NCI-H446 treated with DMSO at 0.1 percent for 48 hours (cell line): Measurements from ENCODE around the gene STS.
"Not testable (repeated sequence)": the region's sequence is repeated elsewhere in the genome, so short reads cannot be mapped to it uniquely, and the experiment has no call there.

Experiments
- DNase-seq: peaks from one replicate; lab custom pipeline; 2025; lab: John Stamatoyannopoulos, UW

The STS gene

DNA sequence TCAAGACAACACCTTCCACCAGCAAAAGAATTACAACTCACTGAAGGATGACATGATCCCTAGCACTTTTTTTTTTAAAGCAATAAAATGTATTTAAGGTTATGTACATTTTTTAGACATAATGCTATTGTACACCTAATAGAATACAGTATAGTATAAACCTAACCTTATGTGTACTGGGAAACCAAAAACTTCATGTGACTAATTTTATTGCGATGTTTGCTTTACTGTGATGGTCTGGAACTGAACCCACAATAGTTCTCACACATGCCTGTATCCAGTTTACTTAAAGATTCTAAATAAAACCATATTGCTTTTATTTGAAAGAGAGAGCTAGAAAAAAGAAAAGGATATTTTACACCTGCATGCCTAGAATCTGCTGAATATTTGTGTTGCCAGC is 4.4 kb upstream of the STS start:
- no peak for DNase-seq

DNA sequence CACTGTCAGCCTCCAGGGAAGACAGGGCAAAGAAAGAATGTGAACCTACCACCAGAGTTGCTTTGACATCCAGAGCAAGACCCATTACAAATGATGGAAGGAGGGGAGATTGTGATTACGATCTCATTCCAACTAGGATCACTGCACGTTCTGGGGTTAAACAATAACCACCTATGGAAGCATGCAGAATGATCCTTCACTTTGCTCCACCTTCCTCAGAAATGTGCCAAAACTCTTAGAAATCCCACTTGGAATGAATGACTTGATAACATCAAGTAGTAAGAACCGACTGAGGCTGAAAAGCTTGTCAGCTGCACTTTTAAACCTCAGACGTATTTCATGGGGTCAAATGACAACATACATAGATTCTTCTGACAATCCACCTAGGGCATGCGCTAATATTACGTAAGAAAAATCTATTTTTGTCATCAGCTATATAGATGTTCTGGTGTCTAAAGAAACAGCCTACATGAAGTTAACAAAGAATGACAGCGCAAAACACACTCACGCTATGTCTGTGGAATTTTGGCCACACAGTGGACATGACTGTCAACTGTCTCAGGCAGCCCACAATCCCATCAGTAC is 3.5 kb upstream of the STS start:
- DNase-seq = no peak

DNA sequence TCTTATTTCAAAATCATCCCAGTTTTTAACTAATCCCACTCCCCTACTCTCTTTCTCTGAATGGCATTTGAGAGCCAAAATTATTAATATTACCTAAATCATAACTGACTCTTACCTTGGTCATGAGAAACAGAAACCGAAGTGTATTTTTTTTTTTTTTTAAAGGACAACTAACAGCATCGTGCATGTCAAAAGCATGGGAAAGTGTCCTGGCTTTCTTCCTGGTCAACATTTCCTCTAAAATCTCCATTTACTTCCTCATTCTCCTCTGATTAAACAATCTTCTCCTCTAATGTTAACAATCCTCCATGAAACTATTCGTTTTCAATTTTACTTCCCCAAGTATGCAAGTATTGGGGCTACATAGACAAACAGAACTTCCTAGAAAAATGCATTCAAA is 2.1 kb upstream of the STS start:
- DNase-seq = no peak

DNA sequence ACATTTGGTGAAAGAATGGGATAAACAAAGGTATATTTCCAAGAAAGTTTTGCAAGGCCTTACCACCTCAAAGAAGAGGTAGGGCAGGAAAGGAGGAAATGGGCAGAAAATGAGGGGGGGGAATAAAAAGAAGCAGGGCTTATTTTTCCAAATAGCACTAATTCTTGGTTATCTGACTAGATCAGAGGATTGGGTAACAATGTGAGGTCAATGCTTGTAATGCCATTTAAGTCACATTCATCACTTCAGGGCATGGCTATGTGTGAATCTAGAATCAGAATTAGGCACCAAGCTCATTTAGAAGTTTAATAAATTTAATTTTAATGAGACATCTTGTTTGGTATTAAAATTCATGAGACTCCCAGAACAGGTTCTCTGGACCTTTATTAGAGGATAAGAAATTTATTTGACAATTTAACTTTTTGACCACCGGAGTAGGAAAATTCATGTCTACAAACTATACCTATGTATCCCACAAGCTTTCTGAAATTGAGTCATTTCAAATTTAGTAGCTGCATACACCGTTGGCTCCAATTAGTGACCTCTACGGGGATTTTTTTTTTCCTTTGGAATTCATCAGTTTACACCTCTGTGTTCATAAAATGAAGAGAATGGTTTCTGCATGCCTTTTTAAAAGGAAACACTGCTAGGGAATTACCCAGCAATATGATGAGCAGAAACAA is 1.4 kb upstream of the STS start:
- no peak for DNase-seq

DNA sequence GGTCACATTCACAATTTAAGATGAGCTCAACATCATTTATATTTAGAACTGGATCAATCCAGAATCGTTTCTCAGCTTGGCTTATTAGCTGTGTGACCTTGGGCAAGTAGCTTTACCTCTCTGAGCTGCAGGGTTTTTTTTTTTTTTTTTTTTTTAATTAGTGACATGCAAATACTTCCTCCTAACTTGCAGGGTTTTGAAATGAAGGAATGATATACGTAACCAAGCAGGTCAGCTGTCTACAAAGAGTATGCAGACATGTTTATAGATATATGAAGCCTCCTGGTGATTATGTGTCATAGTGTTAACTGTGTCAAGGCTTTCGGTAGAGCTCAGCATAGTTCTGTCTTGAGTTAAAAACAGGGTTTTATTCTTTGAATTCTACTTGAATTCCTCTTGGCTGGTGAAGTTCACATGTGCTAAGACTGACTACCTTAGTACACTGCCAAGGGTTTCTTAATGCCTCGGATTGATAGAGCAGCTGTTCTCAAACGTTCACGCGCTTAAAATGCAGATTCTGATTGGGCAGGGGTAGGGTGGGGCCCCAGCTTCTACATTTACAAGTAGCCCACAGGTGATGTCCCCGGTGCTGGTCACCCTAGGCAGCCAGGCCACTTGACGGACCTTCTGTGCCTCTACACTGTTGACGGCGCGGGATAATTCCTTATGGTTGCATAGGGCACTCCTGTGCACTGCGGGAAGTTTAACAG is 654 bp upstream of the STS start:
- DNase-seq = no peak

DNA sequence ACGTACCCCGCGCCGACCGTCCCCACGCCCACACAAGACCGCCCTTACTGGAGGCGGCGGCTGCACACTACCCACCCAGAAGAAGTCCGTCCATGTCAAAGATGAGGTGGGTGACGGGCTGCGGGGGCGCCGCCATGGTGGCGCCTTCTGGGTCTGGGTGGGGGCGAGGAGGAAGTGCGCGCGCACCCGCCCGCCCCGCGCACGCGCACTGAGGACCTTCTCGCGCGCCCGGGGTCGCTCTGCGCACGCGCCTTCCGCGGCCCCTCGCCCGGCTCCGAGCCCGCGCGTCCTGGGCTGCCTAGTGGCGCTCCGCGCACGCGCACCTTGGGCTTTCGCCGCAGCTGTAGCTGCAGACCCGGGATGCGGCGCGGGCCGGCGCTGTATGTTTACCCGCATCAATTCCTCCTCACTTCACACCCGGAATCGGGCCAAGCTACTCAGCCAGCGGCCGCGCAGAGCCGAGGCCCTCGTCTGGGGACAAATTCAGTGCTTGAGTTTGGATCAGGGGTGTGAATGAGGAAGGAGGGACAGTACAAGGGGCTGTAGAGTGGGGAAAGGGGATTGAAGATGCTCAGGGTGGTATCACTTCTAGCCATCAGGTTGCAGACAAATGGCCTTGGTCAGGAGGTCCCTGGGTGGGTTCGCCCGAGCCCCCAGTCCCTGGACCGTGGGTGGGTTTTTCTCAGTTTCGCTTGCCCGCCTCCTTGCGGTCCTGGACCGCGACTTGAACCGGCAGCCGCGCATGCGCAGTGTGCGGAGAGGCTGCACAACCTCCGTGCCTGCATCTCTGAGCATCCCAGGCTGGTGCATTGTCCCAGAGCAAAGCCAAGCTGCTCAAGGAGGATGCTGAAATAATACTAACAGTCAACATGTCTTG is 704 bp downstream of the STS start, which contains the start of gene PUDP:
Gene PUDP, minus strand, starts transcription at position 176 of the 877 bp plus-strand sequence. Its CDS starts 40 bp downstream, at position 136.
- DNase-seq = peak; percentile 52

DNA sequence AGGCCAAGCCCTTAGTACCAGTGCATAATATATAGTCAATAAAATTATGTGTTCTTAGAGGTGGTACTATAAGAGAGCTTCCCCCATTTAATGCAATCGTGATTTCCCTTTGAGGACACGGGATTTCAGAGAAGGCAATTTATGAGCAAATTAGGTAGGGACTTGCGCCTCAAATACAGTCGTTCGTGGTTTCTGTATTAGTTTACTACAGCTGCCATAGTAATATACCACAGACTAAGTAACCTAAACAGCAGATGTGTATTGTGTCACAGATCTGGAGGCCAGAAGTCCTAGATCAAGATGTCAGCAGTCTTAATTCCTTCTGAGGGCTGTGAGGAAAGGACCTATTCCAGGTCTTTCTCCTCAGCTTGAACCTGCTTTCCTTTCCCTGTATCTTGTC is 1.9 kb downstream of the STS start:
- DNase-seq = no peak

DNA sequence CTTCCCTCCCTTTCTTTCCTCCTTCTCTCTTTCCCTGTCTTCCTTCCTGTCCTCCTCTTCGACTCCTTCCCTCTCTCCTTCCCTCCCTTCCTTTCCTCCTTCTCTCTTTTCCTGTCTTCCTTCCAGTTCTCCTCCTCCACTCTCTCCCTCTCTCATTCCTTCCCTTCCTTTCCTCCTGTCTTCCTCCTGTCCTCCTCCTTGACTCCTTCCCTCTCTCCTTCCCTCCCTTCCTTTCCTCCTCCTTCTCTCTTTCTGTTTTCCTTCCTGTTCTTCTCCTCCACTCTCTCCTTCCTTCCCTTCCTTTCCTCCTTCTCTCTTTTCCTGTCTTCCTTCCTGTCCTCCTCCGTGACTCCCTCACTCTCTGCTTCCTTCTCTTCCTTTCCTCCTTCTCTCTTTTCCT is 5.7 kb downstream of the STS start:
- DNase-seq = no peak

DNA sequence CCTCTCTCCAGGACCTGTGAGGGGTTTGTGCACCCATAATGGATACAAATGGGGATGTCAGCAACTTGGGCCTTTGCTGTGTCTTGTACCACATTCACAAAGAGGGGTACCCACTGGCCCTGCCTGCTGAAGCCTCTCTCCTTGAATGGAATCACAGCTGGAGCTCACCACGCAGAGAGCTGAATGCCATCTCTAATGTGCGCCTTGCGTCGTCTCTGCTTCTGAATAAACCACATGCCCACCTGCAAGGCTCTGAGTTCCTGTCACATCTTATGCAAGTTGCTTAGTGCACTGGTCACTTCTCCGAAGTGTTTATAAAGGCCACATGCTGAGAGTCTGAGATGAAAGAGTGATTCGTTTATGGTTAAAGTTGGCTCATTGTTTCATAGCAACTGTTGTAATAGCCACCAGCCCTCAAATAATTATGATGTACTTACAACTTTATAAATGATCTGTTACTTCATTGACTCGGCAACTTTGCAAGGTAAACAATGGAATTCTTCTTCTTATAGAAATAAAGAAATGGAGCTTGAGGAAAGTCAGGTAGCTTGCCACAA is 6.6 kb downstream of the STS start:
- no peak for DNase-seq

DNA sequence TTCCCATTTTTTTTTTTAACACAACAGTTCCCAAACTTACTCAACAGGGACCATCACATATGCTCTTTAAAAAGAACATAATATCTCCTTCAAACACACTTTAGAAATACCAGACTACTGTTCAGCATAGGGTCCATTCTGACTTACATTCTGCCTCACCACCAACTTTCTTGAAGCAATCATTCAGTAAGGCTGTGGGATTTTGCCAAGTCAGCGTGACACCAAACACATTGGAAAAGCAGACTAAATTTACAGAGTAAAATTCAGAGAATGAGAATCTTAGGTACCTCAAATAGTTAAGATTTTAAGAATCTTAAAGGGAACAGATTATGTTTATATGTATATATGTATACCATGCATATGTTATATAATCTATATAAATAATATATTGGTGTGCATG is 7.7 kb downstream of the STS start:
- DNase-seq = no peak

DNA sequence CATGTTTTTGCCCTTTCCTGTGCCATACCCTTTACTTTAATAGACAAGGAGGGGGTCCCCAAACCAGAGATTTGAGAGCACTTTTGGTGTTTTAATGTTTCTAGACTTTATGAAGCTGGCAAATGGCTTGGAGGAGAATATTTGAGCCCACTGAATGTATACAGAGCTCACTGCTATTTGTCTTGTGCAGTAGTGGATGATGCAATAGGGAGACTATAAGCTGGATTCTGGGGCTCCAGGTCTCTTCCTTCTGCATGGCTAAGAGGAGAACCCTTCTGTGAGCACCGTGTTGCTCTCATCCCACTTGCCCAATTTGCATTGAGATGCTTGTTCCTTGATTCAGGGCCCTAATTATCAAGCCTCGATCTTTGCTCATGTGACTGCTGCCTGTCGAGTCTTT is 9.4 kb downstream of the STS start:
- no peak for DNase-seq

DNA sequence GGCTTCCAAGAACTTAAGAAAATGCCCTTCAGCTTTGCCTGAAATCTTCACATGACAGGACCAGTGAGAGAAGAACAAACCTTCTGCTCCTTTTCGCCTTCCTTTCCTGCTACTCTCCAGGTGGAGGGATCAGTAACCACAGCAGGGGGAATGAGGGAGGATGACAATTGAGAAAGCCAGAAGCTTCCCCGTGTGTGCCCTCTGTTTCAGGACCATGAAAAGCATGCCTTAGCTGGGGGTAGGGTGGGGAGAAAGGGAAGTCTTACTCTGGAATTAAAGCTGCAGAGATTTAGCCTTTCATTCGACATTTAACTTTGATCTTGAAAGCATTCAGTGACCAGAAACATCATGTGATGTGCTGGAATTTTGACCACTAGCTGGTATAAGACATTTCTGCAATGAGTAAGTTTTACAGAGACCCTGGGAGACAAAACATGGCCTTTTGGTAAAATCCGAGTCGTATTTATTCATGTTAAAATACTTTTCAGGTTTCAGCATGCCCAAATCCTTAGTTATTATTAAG is 11.0 kb downstream of the STS start:
- DNase-seq = no peak

DNA sequence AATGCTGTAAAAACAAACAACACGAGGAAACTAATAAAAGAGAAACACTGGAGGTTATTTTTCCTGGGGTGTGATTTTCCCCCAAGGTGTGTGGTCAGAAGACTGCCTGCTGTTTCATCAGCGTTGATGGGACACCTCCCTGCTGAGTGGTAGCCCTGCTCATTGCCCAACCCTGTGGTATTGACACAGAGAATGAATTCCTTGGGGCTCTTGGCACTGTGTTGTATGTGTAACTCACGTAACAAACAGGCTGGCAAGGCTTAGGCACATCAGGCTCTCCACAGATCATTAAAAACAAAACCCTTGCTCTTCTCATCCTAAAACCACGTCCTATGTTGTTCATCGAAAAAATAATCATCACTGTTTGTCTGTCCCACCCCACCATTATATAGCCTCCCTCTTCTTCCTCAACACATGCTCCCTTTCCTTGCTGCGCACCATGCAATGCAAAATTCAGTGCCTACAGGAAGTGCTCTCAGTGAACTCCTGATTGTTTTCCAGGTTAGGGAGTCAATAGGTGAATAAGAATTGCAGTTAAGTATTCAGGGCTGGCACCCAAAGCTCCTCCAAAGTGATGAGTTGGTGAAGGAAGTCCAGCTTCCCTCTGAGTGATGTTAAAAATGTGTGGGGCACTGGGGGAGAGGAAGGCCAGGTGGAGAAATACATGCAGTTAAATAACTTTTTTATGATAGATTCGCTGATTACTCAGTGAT is 11.8 kb downstream of the STS start:
- no peak for DNase-seq

DNA sequence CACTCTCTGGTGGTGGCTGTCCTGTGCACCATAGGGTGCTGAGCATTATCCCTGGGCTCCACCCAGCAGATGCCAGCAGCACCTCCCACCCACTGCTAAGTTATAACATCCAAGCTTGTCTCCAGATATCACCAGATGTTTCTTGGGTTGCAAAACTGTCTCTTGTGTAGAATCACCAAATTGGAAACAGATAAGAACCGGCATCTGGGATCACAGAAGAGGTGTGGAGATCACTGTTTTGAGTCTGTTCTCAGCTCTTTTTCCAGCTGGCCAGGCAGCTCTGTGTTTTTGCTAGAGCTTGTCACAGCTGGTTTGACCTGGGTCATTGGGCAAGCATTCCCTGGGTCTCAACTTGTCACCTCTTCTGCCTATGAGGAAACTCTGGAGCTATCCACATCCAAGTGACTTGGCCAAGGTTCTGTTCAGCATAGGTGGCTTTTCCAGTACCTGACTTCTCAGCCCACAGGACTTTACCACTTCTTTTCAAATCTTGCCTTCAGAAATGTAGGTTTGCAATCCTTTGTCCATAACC is 15.7 kb downstream of the STS start:
- DNase-seq = no peak

DNA sequence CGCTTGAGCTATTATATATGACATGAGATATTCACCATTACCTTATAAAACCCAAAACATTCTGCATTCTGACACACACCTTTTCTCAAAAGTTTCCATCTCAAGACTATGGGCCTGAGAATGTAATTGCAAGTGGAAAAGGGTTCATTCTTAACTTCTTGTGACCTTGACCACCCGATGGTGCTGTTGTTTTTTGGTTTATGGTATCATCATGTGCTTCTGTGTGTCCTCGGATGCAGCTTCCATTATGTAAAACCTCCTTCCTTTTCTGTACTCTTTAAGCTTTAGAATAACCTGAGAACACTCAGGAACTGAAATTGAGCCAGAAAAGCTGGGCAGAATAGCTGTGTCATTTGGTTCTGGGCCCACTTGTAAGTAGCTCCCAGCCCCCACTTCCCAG is 16.7 kb downstream of the STS start:
- no peak for DNase-seq

DNA sequence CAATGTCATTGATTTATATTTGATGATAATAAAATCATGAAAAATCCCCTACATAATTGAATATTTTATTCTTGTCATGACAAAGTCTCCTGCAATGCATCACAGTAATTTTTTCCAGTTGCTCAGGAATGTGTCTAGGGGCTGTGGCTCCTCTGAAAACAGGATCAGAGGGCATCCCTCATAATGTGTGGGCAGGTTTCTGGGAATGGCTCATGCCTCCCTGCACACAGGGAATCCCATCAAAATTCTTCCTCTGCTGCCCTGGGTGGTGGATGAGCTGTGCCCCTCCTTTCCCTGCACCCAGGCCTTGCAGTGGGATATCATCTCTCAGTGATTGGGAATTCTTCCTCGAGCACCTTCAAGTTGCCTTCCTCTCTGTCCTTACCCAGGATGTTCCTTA is 20.9 kb downstream of the STS start:
- no peak for DNase-seq

DNA sequence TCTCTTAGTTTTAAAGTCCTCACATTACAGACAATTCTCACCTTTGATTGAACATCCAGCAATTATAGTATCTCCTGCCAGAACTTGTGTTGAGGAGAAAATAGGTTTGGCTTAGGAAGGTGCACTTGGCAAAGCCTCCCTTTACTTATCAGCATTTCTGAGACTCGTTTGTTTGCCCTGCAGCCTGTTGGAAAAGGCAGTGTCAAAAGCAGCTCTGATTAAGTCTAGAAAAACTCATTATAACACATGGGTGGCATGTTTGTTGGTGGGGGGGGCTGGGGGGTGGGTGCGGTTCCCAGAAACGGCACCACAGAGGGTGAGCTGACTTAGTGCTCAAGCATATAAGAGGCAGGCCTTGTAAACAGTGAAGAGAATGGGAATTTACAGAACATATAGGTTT is 22.1 kb downstream of the STS start:
- DNase-seq = no peak

DNA sequence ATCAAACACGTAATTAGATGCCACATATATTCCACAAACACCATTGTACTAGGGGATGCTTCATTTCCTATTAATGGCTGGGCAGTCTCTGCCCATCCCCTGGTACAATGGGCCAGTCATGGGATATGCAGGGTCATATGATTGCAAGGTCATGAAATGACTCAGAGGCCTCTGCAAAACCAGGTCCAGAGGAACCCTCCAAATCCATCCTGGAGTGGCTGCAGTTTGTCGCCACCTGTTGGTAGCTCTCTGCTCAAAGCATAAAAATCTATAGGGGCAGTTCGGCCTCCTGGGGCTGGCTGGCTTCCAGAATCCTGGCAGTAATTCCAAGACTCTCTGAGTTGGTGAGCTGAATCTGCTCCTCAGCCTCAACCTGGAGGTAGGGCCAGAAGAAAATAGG is 23.4 kb downstream of the STS start:
- DNase-seq = no peak

DNA sequence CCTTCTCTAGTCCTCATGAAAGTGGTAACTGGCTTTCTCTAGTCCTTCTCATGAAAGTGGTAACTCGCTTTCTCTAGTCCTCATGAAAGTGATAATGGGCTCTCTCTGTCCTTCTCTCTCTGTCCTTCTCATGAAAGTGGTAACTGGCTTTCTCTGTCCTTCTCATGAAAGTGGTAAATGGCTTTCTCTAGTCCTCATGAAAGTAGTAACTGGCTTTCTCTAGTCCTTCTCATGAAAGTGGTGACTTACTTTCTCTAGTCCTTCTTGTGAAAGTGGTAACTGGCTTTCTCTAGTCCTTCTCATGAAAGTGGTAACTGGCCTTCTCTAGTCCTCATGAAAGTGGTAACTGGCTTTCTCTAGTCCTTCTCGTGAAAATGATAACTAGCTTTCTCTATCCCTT is 31.3 kb downstream of the STS start:
- not testable (repeated sequence) for DNase-seq

DNA sequence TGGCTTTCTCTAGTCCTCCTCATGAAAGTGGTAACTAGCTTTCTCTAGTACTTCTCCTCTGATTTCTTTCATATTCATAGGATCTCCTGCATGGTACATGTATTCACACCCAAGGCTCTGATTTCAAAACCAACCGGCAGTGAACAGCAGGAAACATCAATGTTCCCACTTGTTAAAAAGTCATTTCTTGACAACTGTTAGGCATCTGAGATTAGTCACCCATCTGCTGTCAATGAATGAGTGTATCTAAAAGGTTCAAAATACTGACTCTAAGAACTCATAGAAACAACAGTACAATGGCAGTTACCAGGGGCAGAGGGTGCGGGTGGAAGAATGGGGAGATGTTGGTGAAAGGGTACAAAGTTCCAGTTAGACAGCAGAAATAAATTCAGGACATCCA is 31.9 kb downstream of the STS start:
- DNase-seq = no peak

DNA sequence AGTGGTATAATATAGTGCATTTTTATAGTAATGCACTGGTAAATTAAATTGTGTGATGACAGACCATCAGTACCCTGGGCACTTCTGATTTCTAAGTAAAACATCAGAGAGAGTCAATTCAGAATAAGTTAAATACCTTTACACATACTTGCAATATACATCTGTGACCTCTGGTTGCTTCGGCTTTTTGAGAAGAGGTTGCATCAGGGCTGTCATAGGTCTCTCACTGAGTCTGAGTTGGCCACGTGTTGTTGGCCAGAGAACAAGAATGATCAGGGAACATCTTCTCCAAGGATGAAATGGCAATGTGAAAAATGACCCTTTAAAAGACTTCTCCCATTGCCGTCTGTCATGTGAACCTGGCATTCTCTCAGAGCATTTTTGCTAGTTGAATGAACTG is 37.3 kb downstream of the STS start:
- no peak for DNase-seq
